Tibial nerve (tissue), 4 donors: ENCODE data around the gene SEMA3G. TPM values are rescaled to one million over a fixed set of nuclear protein-coding genes. Genes with fewer than 3 reads are reported as not detected.

Experiments
- DNase-seq, 2 donors: peaks; one replicate each; pipeline ENCODE4 v3.0.0-alpha.2; 2019; ENCODE audit warnings: low spot score in 2 of 2
- H3K27ac ChIP-seq, 4 donors: fragments of 200-600 bp; sonication (generic) in 3 of 4; one replicate each; pipeline ENCODE4 v1.5.1; 2017 to 2019; ENCODE audit warnings: mild to moderate bottlenecking in 1 of 4
- H3K27me3 ChIP-seq, 2 donors: fragments of 200-600 bp; sonication (generic) in 1 of 2; one replicate each; pipeline versions ENCODE4 v1.5.1 to v1.6.0; 2017 to 2019
- H3K36me3 ChIP-seq, 3 donors: fragments of 200-600 bp; sonication (generic); one replicate each; pipeline ENCODE4 v1.5.1; 2018 to 2019
- H3K4me1 ChIP-seq, 4 donors: fragments of 200-600 bp; sonication (generic) in 3 of 4; one replicate each; pipeline ENCODE4 v1.5.1; 2017 to 2019
- H3K4me3 ChIP-seq, 4 donors: fragments of 200-600 bp; sonication (generic) in 3 of 4; one replicate each; pipeline ENCODE4 v1.5.1; 2017 to 2019; ENCODE audit warnings: mild to moderate bottlenecking in 1 of 4, moderate library complexity in 1 of 4
- H3K9me3 ChIP-seq, 4 donors: fragments of 200-600 bp; sonication (generic) in 3 of 4; one replicate each; pipeline ENCODE4 v1.5.1; 2017 to 2019
- EP300 ChIP-seq, 2 donors: sonication (generic); formaldehyde crosslinking; IDR thresholded peaks; one replicate each; pipeline ENCODE4 v1.6.1; 2017; ENCODE audit warnings: antibody characterized with exemption in 2 of 2, mild to moderate bottlenecking in 1 of 2
- POLR2A ChIP-seq, 2 donors: fragments of 450-650 bp; IDR thresholded peaks; one replicate each; pipeline ENCODE4 v1.6.1; 2017; ENCODE audit warnings: antibody characterized with exemption in 2 of 2, mild to moderate bottlenecking in 2 of 2, moderate library complexity in 2 of 2
- WGBS, 2 donors: methylation state at CpG; one replicate each; pipeline ENCODE4 v1.1.5; 2018; 5-methylcytosine and 5-hydroxymethylcytosine counted together
- total RNA-seq, 4 donors: library from RNA; depleted of rRNA; stranded (reverse); fragments of >200 nt; gene quantifications; one replicate each; pipeline ENCODE4 v1.1.0, GENCODE V29; 2016
- TF ChIP-seq, protein P1 (sequence below), 5 experiments: fragments of 200-600 bp in 3 of 5; fragments of 450-650 bp in 2 of 5; sonication (generic) in 3 of 5; IDR thresholded peaks; one replicate each; pipeline ENCODE4 v1.5.1; 2016 to 2019; ENCODE audit warnings: antibody characterized with exemption in 5 of 5, mild to moderate bottlenecking in 3 of 5, moderate library complexity in 2 of 5

The SEMA3G gene
- total RNA-seq, 4 donors from 2014 or later = 11.5 to 67.5 (median 32.7) TPM

GRCh38 chr3:52487788-52488691 lies 43.1 kb upstream of the SEMA3G start:
- DNase-seq = no peak
- Histone ChIP-seq H3K4me1 (peaks cover 0 to 75% (median 31%) of the 10 kb centered on the region in 4 donors), H3K27ac (peak overlapping the region in 1 of 4 donors; percentile 65), H3K4me3 (no peak overlapping the region), H3K9me3 (no peaks in the 10 kb centered on the region), H3K36me3 (peaks cover 9 to 85% (median 44%) of the 10 kb centered on the region in 3 donors), H3K27me3 (no peaks in the 10 kb centered on the region)
- WGBS, 2 donors = 95 to 97% methylated on average over 52 to 59 of the region's 59 CpGs
- TF ChIP-seq EP300 (IDR thresholded peaks at IDR 0.05) (no peak), POLR2A (IDR thresholded peaks at IDR 0.05) (no peak)
- TF ChIP-seq, protein P1, sequence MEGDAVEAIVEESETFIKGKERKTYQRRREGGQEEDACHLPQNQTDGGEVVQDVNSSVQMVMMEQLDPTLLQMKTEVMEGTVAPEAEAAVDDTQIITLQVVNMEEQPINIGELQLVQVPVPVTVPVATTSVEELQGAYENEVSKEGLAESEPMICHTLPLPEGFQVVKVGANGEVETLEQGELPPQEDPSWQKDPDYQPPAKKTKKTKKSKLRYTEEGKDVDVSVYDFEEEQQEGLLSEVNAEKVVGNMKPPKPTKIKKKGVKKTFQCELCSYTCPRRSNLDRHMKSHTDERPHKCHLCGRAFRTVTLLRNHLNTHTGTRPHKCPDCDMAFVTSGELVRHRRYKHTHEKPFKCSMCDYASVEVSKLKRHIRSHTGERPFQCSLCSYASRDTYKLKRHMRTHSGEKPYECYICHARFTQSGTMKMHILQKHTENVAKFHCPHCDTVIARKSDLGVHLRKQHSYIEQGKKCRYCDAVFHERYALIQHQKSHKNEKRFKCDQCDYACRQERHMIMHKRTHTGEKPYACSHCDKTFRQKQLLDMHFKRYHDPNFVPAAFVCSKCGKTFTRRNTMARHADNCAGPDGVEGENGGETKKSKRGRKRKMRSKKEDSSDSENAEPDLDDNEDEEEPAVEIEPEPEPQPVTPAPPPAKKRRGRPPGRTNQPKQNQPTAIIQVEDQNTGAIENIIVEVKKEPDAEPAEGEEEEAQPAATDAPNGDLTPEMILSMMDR (IDR thresholded peaks at IDR 0.05) = no peak

- Histone ChIP-seq H3K4me1 (peaks cover 0 to 75% (median 29%) of the 10 kb centered on the region in 4 donors), H3K9me3 (no peaks in the 10 kb centered on the region), H3K27ac (peak overlapping the region in 2 of 4 donors; percentile 83 to 86), H3K36me3 (peaks cover 9 to 85% (median 44%) of the 10 kb centered on the region in 3 donors), H3K4me3 (no peak overlapping the region), H3K27me3 (no peaks in the 10 kb centered on the region)
- no peak for DNase-seq
- WGBS, 2 donors = 89 to 92% methylated on average over 29 to 31 of the region's 31 CpGs
- TF ChIP-seq, protein P1 (IDR thresholded peaks at IDR 0.05) = no peak
- TF ChIP-seq POLR2A (IDR thresholded peaks at IDR 0.05) (no peak), EP300 (IDR thresholded peaks at IDR 0.05) (no peak)
Observed at GRCh38 chr3:52487050-52487787, 42.3 kb upstream of the SEMA3G start.

DNA sequence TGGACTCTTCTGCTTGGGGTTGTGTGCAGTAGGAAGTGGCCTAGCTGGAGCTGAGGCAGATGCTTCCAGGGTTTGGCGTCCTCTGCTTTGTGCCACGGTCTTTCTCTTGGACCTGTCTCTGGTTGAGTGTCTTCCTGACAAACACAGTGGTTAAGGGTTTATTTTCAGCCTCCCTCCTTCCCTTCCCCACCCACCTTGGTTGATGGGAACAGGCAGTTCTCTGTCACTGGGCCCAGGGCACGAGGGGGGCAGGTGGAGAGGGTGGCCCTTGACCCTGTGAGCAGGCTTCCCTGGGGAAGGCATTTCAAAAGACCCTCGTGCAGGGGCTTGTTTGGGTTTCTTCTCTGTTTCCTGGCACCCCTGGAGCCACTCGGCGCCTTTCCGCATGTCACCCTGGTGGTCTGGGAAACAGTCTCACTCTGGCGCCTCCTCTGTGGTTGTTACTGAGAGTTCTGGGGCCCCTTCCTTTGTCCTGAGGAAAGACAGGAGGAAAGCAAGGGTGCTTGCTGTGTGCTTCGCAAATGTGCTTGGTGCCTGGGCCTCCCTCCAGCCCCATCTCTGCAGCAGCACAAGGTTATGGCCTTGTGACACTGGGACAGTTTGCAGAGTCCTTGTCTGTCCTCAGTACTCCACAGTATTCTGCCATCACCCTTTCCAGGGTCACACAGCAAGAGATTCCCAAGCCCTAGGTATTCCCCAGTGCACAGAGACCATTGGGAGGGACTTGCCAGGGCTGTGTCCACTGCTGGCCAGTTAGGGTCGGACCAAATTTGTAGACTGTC lies 40.0 kb upstream of the SEMA3G start:
- H3K36me3 ChIP-seq = peaks cover 9 to 85% (median 27%) of the 10 kb centered on the region in 3 donors
- no peaks in the 10 kb centered on the region for H3K27me3 ChIP-seq
- no peak overlapping the region for H3K4me3 ChIP-seq
- DNase-seq = no peak
- peaks cover 0 to 75% (median 31%) of the 10 kb centered on the region in 4 donors for H3K4me1 ChIP-seq
- WGBS, 2 donors = 58 to 67% methylated on average over 9 to 10 of the region's 10 CpGs
- TF ChIP-seq, protein P1 (IDR thresholded peaks at IDR 0.05) = no peak
- peak in 1 of 2 donors; percentile 47 for TF ChIP-seq EP300 (IDR thresholded peaks at IDR 0.05)
- no peak for TF ChIP-seq POLR2A (IDR thresholded peaks at IDR 0.05)
- peak overlapping the region; percentile 24 to 86 (median 70) for H3K27ac ChIP-seq
- no peaks in the 10 kb centered on the region for H3K9me3 ChIP-seq

- WGBS, 2 donors = 36 to 39% methylated on average over 13 of the region's 13 CpGs
- Histone ChIP-seq H3K27ac (peak overlapping the region; percentile 56 to 86 (median 72)), H3K4me3 (no peak overlapping the region), H3K9me3 (no peaks in the 10 kb centered on the region), H3K36me3 (peaks cover 2 to 85% (median 25%) of the 10 kb centered on the region in 3 donors), H3K27me3 (no peaks in the 10 kb centered on the region), H3K4me1 (peaks cover 0 to 79% (median 31%) of the 10 kb centered on the region in 4 donors)
- DNase-seq = no peak
- no peak for TF ChIP-seq POLR2A (IDR thresholded peaks at IDR 0.05)
- TF ChIP-seq, protein P1 (IDR thresholded peaks at IDR 0.05) = no peak
- peak; percentile 26 to 66 for TF ChIP-seq EP300 (IDR thresholded peaks at IDR 0.05)
Observed at GRCh38 chr3:52483577-52484381, 38.9 kb upstream of the SEMA3G start.
